ENCODE data around the gene NASP.

GRCh38 chr1:45545553-45546310 lies 38.1 kb upstream of the NASP start:
- TF ChIP-seq CTCF (IDR thresholded peaks at IDR 0.05) (no peak), POLR2A (IDR thresholded peaks at IDR 0.05; ENCODE audit: low read depth) (no peak), EP300 (IDR thresholded peaks at IDR 0.05) (no peak), POLR2AphosphoS5 (IDR thresholded peaks at IDR 0.05) (no peak)

Data from esophagus muscularis mucosa (tissue), 4 donors.